ENCODE results near the gene HGS.

Gene HGS

GRCh38 chr17:81683208-81683583, 615 bp upstream of the HGS start:
- no peak for DNase-seq (ENCODE audit: low read depth)
- TF ChIP-seq, protein P1, sequence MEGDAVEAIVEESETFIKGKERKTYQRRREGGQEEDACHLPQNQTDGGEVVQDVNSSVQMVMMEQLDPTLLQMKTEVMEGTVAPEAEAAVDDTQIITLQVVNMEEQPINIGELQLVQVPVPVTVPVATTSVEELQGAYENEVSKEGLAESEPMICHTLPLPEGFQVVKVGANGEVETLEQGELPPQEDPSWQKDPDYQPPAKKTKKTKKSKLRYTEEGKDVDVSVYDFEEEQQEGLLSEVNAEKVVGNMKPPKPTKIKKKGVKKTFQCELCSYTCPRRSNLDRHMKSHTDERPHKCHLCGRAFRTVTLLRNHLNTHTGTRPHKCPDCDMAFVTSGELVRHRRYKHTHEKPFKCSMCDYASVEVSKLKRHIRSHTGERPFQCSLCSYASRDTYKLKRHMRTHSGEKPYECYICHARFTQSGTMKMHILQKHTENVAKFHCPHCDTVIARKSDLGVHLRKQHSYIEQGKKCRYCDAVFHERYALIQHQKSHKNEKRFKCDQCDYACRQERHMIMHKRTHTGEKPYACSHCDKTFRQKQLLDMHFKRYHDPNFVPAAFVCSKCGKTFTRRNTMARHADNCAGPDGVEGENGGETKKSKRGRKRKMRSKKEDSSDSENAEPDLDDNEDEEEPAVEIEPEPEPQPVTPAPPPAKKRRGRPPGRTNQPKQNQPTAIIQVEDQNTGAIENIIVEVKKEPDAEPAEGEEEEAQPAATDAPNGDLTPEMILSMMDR (conservative IDR thresholded peaks at IDR 0.05; ENCODE audit: low read length) = no peak
- peak overlapping the region; percentile 84 for H3K4me3 ChIP-seq (ENCODE audit: low read length)

DNA sequence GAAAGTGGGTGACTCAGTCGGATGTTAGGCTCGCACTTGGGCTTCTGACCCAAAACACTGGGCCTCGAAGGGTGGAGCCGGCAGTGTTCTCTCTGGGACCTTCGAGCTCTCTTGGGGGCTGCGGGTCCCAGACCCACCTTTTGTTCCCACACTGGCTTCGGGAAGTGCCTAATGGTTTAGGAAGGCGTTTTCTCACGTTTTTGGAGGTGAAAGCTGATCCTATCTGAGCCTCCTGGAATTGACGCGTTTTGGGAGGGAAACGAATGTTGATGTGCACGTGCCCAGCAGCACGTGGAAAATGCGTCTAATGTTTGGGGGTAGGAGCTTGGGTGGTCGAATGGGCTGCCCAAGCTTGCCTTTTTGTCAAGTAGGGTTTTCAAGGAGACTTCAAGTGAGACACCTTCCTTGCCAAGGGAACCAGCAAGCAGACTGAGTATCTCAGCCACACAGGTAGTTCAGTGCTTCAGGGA, 666 bp downstream of the HGS start:
- no peak for DNase-seq (ENCODE audit: low read depth)
- H3K4me3 ChIP-seq (ENCODE audit: low read length) = peak overlapping the region; percentile 72
- TF ChIP-seq, protein P1 (conservative IDR thresholded peaks at IDR 0.05; ENCODE audit: low read length) = no peak

GRCh38 chr17:81685108-81685507, 1.3 kb downstream of the HGS start:
- peak; percentile 58 for DNase-seq (ENCODE audit: low read depth)
- TF ChIP-seq, protein P1 (conservative IDR thresholded peaks at IDR 0.05; ENCODE audit: low read length) = no peak
- peak overlapping the region; percentile 72 for H3K4me3 ChIP-seq (ENCODE audit: low read length)

GRCh38 chr17:81686614-81687013, 2.8 kb downstream of the HGS start:
- TF ChIP-seq, protein P1 (conservative IDR thresholded peaks at IDR 0.05; ENCODE audit: low read length) = no peak
- DNase-seq (ENCODE audit: low read depth) = no peak

GRCh38 chr17:81687770-81688541, 4.1 kb downstream of the HGS start:
- H3K4me3 ChIP-seq (ENCODE audit: low read length) = no peak overlapping the region
- TF ChIP-seq, protein P1 (conservative IDR thresholded peaks at IDR 0.05; ENCODE audit: low read length) = no peak
- no peak for DNase-seq (ENCODE audit: low read depth)

More at GRCh38 chr17:81686614-81687013, 2.8 kb downstream of the HGS start:
- no peak overlapping the region for H3K4me3 ChIP-seq (ENCODE audit: low read length)

DNA sequence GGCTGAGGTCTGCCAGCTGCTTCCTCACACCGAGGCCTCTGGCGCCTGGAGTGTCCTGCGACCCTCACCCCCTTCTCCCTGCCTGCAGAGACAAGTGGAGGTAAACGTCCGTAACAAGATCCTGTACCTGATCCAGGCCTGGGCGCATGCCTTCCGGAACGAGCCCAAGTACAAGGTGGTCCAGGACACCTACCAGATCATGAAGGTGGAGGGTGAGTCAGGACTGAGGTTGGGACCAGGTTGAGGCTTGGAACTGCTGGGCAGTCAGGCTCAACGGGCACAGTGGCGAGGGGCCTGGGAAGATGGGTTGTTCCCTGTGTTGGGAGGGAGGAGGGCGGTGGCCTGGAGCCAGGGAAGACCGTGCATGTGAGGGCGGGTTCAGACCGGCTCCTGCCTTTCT, 4.8 kb downstream of the HGS start:
- TF ChIP-seq, protein P1 (conservative IDR thresholded peaks at IDR 0.05; ENCODE audit: low read length) = no peak
- no peak for DNase-seq (ENCODE audit: low read depth)
- no peak overlapping the region for H3K4me3 ChIP-seq (ENCODE audit: low read length)

GRCh38 chr17:81690066-81690465, 6.3 kb downstream of the HGS start:
- no peak for DNase-seq (ENCODE audit: low read depth)
- no peak overlapping the region for H3K4me3 ChIP-seq (ENCODE audit: low read length)
- TF ChIP-seq, protein P1 (conservative IDR thresholded peaks at IDR 0.05; ENCODE audit: low read length) = no peak
